B cell (primary cell): ENCODE measurements around the gene TBXA2R. TPM values are rescaled to one million over a fixed set of nuclear protein-coding genes. Genes with fewer than 3 reads are reported as not detected.
A peak's percentile ranks its signal among the peaks of the same experiment; 100 is the strongest.

ENCODE experiments used
- ATAC-seq: fragments of 200-7000 bp; cut with Tn5 transposase; one replicate; pipeline ENCODE4 v1.10.0; 2021; ENCODE audit warnings: low read depth, mild to moderate bottlenecking, moderate number of reproducible peaks, moderate library complexity
- CTCF ChIA-PET: fragments of 350-600 bp; sonication (Branson Sonifier 250); formaldehyde crosslinking; loops from one replicate; lab custom pipeline; 2021; ENCODE audit warnings: antibody characterized with exemption, inconsistent platforms; lab: Charles Lee
- POLR2A ChIA-PET: fragments of 350-600 bp; sonication (Branson Sonifier 250); formaldehyde crosslinking; loops from one replicate; lab custom pipeline; 2021; ENCODE audit warnings: antibody characterized with exemption; lab: Charles Lee
- DNase-seq: peaks from one replicate; pipeline ENCODE4 v3.0.0; 2013
- H2AFZ ChIP-seq: 2 replicates; pipeline ENCODE4 v1.6.1; 2012; ENCODE audit warnings: mild to moderate bottlenecking, low read depth, low read length; ENCODE audit not compliant: insufficient read depth, poor library complexity, severe bottlenecking
- H3K27ac ChIP-seq, 2 donors: 1 replicate in 1 of 2; 2 replicates in 1 of 2; pipeline ENCODE4 v1.5.1; 2012 to 2013; ENCODE audit warnings: low read length in 2 of 2, mild to moderate bottlenecking in 2 of 2, moderate library complexity in 1 of 2
- H3K27me3 ChIP-seq, 4 experiments: fragments of 200-600 bp in 1 of 4; sonication (generic) in 1 of 4; replicated peaks in 1 of 4; 1 replicate in 2 of 4; 2 replicates in 2 of 4; pipeline versions ENCODE4 v1.6.1 to v1.7.0; 2013 to 2016; ENCODE audit warnings: low read length in 3 of 4, mild to moderate bottlenecking in 2 of 4, mixed read lengths in 1 of 4, moderate library complexity in 1 of 4; ENCODE audit not compliant: insufficient read depth in 4 of 4, control insufficient read depth in 3 of 4; ENCODE audit errors: control extremely low read depth in 1 of 4
- H3K36me3 ChIP-seq, 2 experiments: replicated peaks in 1 of 2; 1 replicate in 1 of 2; 2 replicates in 1 of 2; pipeline versions ENCODE4 v1.6.1 to v1.7.1; 2013; ENCODE audit warnings: low read length in 1 of 2; ENCODE audit not compliant: insufficient read depth in 2 of 2, control insufficient read depth in 1 of 2; ENCODE audit errors: control extremely low read depth in 1 of 2, extremely low read depth in 1 of 2
- H3K4me1 ChIP-seq, 2 donors: fragments of 200-600 bp in 1 of 2; sonication (generic) in 1 of 2; 1 replicate in 1 of 2; 2 replicates in 1 of 2; pipeline versions ENCODE4 v1.5.1 to v1.6.1; 2013 to 2017; ENCODE audit warnings: low read length in 2 of 2; ENCODE audit not compliant: control insufficient read depth in 2 of 2, insufficient read depth in 2 of 2
- H3K4me2 ChIP-seq: replicated peaks from 2 replicates; pipeline ENCODE3; 2012; ENCODE audit warnings: mild to moderate bottlenecking, low read depth, low read length; ENCODE audit not compliant: poor library complexity, severe bottlenecking
- H3K4me3 ChIP-seq, 5 experiments: fragments of 200-600 bp in 1 of 5; sonication (generic) in 1 of 5; 1 replicate in 3 of 5; 2 replicates in 2 of 5; pipeline versions ENCODE4 v1.5.1 to v1.7.0; 2011 to 2016; ENCODE audit warnings: low read length in 4 of 5, mild to moderate bottlenecking in 4 of 5, low read depth in 2 of 5, control low read depth in 1 of 5, moderate library complexity in 1 of 5; ENCODE audit not compliant: insufficient read depth in 1 of 5; ENCODE audit errors: control extremely low read depth in 1 of 5, extremely low read depth in 1 of 5
- H3K79me2 ChIP-seq: fragments of 200-600 bp; sonication (generic); one replicate; pipeline ENCODE4 v1.6.0; 2016; ENCODE audit warnings: low read length; ENCODE audit not compliant: control insufficient read depth, insufficient read depth
- H3K9ac ChIP-seq: fragments of 200-600 bp; sonication (generic); 2 replicates; pipeline ENCODE4 v1.6.1; 2017; ENCODE audit warnings: mild to moderate bottlenecking, low read length, moderate library complexity
- H3K9me3 ChIP-seq, 3 donors: one replicate each; pipeline versions ENCODE4 v1.6.1 to v1.7.1; 2013; ENCODE audit warnings: low read length in 2 of 3; ENCODE audit not compliant: control insufficient read depth in 2 of 3, insufficient read depth in 1 of 3; ENCODE audit errors: control extremely low read depth in 1 of 3
- H4K20me1 ChIP-seq: 2 replicates; pipeline ENCODE4 v1.6.0; 2012; ENCODE audit warnings: mild to moderate bottlenecking, low read length; ENCODE audit not compliant: insufficient read depth, control insufficient read depth, poor library complexity, severe bottlenecking
- H3K27ac Mint-ChIP-seq: one replicate; pipeline ENCODE4 v1.8.0; 2021; ENCODE audit warnings: mixed read lengths
- H3K27me3 Mint-ChIP-seq: one replicate; pipeline ENCODE4 v1.8.0; 2021; ENCODE audit warnings: mixed read lengths
- H3K4me1 Mint-ChIP-seq: one replicate; pipeline ENCODE4 v1.8.0; 2021; ENCODE audit warnings: mixed read lengths
- H3K4me3 Mint-ChIP-seq: one replicate; pipeline ENCODE4 v1.8.0; 2021; ENCODE audit warnings: mixed read lengths
- H3K9me3 Mint-ChIP-seq: one replicate; pipeline ENCODE4 v1.8.0; 2022; ENCODE audit warnings: mixed read lengths; ENCODE audit not compliant: insufficient read depth
- EZH2 ChIP-seq: IDR thresholded peaks from 2 replicates; pipeline ENCODE4 v1.6.1; 2012; ENCODE audit warnings: borderline replicate concordance, low read depth, mild to moderate bottlenecking, moderate library complexity, low read length; ENCODE audit not compliant: insufficient read depth, poor library complexity, severe bottlenecking
- WGBS: methylation state at CpG from one replicate; pipeline ENCODE4 v1.1.5; 2013; ENCODE audit warnings: missing lambda C conversion rate; ENCODE audit not compliant: insufficient coverage; 5-methylcytosine and 5-hydroxymethylcytosine counted together
- intact Hi-C: fragments of 100-400 bp; cut with micrococcal nuclease; formaldehyde crosslinking; loops from one replicate; pipeline ENCODE4 v1.10.0; 2022
- polyA plus RNA-seq: library from polyadenylated mRNA; depleted of rRNA; stranded (reverse); fragments of >200 nt; gene quantifications from 2 replicates; pipeline ENCODE4 v1.2.3, GENCODE V29; 2012
- total RNA-seq, 2 donors: library from RNA; stranded (reverse); fragments of 120-200 nt in 1 of 2; gene quantifications; 1 replicate in 1 of 2; 2 replicates in 1 of 2; pipeline versions ENCODE4 v1.2.3 to v1.2.4, GENCODE V29; 2013 to 2022
- TF ChIP-seq, protein P1 (sequence below): fragments of 200-600 bp; IDR thresholded peaks from one replicate; pipeline ENCODE4 v1.8.0; 2022; ENCODE audit warnings: antibody characterized with exemption, mild to moderate bottlenecking

Gene TBXA2R
- total and polyA plus RNA-seq, 2 donors (not counting 1 experiment from before 2014, with no cell fraction given), result 3.9 to 7.9 TPM

DNA sequence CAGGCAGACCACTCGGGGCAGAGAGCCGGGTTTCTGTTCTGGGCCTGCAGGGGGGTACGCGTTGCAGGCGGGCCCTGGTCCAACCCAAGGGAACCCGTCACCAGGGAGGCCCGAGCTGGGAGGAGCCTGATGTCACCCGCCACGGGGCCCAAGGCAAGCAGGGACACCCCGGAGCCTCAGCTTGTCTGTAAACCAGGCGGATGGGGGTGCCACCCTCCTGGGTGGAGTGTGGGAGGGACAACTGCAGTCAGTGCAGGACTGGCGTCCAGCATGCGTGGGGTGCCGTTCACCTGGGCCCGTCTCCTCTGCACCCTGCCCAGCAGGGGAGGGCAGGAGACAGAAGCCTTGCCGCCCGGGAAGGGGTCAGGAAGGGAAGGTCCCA lies 12.9 kb upstream of the TBXA2R start:
- no peak for DNase-seq
- no peak overlapping the region for H3K4me2 ChIP-seq
- H3K9ac ChIP-seq, result no peak overlapping the region
- TF ChIP-seq EZH2, result no peak
- TF ChIP-seq, protein P1, sequence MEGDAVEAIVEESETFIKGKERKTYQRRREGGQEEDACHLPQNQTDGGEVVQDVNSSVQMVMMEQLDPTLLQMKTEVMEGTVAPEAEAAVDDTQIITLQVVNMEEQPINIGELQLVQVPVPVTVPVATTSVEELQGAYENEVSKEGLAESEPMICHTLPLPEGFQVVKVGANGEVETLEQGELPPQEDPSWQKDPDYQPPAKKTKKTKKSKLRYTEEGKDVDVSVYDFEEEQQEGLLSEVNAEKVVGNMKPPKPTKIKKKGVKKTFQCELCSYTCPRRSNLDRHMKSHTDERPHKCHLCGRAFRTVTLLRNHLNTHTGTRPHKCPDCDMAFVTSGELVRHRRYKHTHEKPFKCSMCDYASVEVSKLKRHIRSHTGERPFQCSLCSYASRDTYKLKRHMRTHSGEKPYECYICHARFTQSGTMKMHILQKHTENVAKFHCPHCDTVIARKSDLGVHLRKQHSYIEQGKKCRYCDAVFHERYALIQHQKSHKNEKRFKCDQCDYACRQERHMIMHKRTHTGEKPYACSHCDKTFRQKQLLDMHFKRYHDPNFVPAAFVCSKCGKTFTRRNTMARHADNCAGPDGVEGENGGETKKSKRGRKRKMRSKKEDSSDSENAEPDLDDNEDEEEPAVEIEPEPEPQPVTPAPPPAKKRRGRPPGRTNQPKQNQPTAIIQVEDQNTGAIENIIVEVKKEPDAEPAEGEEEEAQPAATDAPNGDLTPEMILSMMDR, result no peak
- Mint-ChIP-seq H3K4me3 (no peak overlapping the region), H3K27ac (no peak overlapping the region), H3K27me3 (no peaks in the 10 kb centered on the region), H3K4me1 (peaks cover 20% of the 10 kb centered on the region), H3K9me3 (no peaks in the 10 kb centered on the region)
- H2AFZ ChIP-seq, result no peak overlapping the region
- no peak overlapping the region for H3K4me3 ChIP-seq
- peaks cover 12 to 15% of the 10 kb centered on the region in 2 donors for H3K4me1 ChIP-seq
- WGBS, result 92% methylated on average over 17 of the region's 17 CpGs
- no peak for ATAC-seq
- CTCF ChIA-PET, result interaction anchor here (0.5 to 6.4 kb wide), 6 partner anchors 11 to 286 kb away, joined by 3 to 47 read pairs (median 4); no protein-coding TSS in a partner anchor
- intact Hi-C loops, result no loop called here
- no peaks in the 10 kb centered on the region for H3K9me3 ChIP-seq
- peaks cover 44% of the 10 kb centered on the region for H4K20me1 ChIP-seq
- H3K79me2 ChIP-seq, result peaks cover 37% of the 10 kb centered on the region
- no peaks in the 10 kb centered on the region for H3K27me3 ChIP-seq
- POLR2A ChIA-PET, result interaction anchor here (0.5 to 0.6 kb wide), 2 partner anchors 319 to 1794 kb away, joined by 5 to 7 read pairs; no protein-coding TSS in a partner anchor
- no peak overlapping the region for H3K27ac ChIP-seq
- peaks cover 0 to 31% of the 10 kb centered on the region in 2 experiments for H3K36me3 ChIP-seq

DNA sequence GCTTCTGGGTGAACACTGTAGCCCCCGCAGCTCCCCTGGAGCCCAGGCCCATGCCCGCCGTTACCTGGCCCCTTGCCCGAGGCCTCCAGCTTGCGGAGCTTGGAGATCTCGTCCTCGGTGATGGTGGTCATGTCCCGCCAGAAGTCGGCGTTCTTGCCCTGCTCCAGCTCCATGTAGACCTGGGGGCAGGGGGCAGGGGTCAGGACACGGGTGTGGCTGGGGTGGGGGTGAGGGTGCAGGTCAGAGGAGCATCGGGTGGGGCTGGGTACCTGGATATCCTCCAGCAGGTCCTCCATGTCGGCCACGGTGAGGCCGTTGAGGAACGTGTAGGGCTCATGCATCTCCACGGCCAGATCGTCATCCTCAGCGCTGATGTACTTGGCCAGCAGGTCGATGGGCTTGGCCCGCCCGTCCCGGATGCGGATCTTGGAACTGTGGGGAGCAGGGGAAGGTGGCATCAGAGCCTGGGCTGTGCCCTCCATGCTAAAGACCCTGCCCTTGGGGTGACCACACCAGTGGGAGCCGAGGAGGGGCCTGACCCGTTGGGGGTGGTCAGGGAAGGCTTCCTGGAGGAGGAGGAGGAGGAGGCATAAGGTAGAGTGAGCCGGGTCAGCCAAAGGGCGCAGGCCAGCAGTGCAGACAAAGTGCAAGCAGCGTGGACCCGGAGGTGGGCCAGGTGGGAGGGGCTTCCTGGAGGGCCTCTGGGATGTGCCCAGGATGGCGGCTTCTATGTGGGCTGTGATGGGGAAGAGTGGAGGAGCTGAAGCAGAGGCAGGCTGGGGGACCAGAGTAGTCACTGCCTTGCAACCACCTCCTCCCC lies 12.3 kb upstream of the TBXA2R start:
- Histone ChIP-seq H3K27ac (no peak overlapping the region), H2AFZ (no peak overlapping the region), H3K9me3 (no peaks in the 10 kb centered on the region), H3K27me3 (no peaks in the 10 kb centered on the region), H3K4me2 (peak overlapping the region; percentile 59), H4K20me1 (peaks cover 38% of the 10 kb centered on the region), H3K79me2 (peaks cover 31% of the 10 kb centered on the region), H3K9ac (no peak overlapping the region), H3K4me3 (no peak overlapping the region), H3K4me1 (peaks cover 12 to 15% of the 10 kb centered on the region in 2 donors), H3K36me3 (peaks cover 0 to 36% of the 10 kb centered on the region in 2 experiments)
- TF ChIP-seq EZH2, result no peak
- TF ChIP-seq, protein P1, result peak; percentile 44
- ChIA-PET POLR2A (interaction anchor here (0.6 kb wide), 1 partner anchor 318 kb away, joined by 5 read pairs; no protein-coding TSS in a partner anchor), CTCF (interaction anchor here (0.5 to 6.4 kb wide), 7 partner anchors 11 to 285 kb away, joined by 3 to 47 read pairs (median 4); partner anchors contain the start of gene GIPC3)
- no peak overlapping the region for H3K4me3 Mint-ChIP-seq
- DNase-seq (no peak), ATAC-seq (no peak)
- peaks cover 14% of the 10 kb centered on the region for H3K4me1 Mint-ChIP-seq
- no peaks in the 10 kb centered on the region for H3K9me3 Mint-ChIP-seq
- intact Hi-C loops, result loop anchor here (1.0 kb wide), 2 partner anchors 33 to 74 kb away; no protein-coding TSS in a partner anchor
- no peaks in the 10 kb centered on the region for H3K27me3 Mint-ChIP-seq
- WGBS, result 94% methylated on average over 29 of the region's 31 CpGs
- no peak overlapping the region for H3K27ac Mint-ChIP-seq
